Posterior vena cava (tissue), 2 donors: ENCODE data around the gene CNIH1. TPM values are rescaled to one million over a fixed set of nuclear protein-coding genes. Genes with fewer than 3 reads are reported as not detected.
"Not testable (repeated sequence)": the region's sequence is repeated elsewhere in the genome, so short reads cannot be mapped to it uniquely, and the experiment has no call there.

Experiments used
- DNase-seq: peaks from one replicate; pipeline ENCODE4 v3.0.0-alpha.2; 2020; ENCODE audit warnings: low spot score
- intact Hi-C, 2 donors: fragments of 100-400 bp; cut with DNase I; formaldehyde crosslinking; loops; one replicate each; pipeline versions ENCODE4 v1.14.1 to v1.14.2; 2022 to 2023
- total RNA-seq, 2 donors: library from RNA; stranded (reverse); fragmentation: NEBNext Ultra II Directional; extraction: Animal tissue kit (Norgen Biotek cat#: 25700); gene quantifications; one replicate each; pipeline ENCODE4 v1.2.1, GENCODE V29; 2021
- donor health status: DM: yes; HTN: yes; CAD: no.
- donor health status: DM: yes; HTN: yes; CAD: no.

CNIH1 gene
- total RNA-seq, 2 donors from 2014 or later, result 104 to 110 TPM

GRCh38 chr14:54394596-54394995 lies 46.6 kb downstream of the CNIH1 start:
- intact Hi-C loops, result no loop called here
- DNase-seq, result no peak

DNA sequence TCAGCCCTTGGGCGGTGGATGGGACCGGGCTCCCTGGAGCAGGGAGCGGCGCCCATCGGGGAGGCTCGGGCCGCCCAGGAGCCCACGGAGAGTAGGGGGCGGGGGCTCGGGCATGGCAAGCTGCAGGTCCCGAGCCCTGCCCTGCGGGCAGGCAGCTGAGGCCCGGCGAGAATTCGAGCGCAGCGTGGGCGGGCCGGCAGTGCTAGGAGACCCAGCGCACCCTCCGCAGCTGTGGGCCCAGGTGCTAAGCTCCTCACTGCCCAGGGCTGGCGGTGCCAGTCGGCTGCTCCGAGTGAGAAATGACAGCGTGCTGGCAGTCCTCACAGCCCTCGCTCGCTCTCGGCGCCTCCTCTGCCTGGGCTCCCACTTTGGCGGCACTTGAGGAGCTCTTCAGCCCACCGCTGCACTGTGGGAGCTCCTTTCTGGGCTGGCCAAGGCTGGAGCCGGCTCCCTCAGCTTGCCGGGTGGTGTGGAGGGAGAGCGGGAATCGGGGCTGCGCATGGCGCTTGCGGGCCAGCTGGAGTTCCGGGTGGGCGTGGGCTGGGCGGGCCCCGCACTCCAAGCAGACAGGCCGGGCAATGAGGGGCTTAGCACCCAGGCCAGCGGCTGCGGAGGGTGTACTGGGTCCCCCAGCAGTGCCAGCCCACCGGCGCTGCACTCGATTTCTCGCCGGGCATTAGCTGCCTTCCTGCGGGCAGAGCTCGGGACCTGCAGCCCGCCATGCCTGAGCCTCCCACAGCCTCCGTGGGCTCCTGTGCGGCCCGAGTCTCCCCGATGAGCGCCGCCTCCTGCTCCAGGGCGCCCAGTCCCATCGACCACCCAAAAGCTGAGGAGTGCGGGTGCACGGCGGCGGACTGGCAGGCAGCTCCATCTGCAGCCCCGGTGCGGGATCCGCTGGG lies 47.9 kb downstream of the CNIH1 start:
- peak; percentile 73 for DNase-seq
- intact Hi-C loops, result not testable (repeated sequence)

DNA sequence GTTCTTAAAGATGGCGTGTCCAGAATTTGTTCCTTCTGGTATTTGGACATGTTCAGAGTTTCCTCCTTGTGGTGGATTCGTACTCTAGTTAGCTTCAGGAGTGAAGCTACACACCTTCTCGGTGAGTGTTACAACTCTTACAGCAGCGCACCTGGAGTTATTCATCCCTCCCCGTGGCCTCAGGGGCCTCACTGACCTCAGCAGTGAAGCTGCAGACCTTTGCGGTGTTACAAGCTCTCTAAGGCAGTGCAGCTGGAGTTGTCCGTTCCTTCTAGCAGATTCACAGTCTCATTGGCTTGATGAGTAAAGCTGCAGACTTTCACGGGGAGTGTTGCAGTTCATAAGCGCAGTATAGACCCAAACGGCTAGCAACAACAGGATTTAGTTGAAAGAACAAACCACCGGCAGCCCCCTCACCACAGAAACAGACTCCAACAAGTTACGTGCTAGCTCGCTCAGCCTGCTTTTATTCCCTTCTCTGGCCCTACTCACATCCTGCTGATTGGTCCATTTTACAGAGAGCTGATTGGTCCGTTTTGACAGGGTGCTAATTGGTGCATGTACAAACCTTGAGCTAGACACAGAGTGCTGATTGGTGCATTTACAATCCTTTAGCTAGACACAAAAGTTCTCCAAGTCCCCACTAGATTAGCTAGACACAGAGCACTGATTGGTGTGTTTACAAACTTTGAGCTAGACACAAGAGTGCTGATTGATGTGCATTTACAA lies 48.9 kb downstream of the CNIH1 start:
- intact Hi-C loops, result no loop called here
- no peak for DNase-seq

DNA sequence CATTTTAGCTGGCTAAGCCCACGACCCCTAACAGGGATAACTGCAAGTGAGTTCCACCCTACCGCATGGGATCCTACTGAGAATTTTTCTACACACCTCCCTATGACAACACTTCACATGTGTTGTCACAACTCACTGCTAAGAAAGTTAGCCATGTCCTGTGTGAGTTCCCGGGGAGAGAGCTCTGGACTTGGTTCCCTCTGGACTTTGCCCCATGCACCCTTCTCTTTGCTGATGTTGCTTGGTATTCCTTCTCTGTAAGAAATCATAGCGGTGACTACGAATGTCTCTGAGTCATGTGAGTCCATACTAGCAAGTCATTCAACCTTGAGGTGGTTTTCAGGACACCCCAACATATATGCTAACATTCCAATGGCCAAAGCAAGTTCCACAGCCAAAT lies 53.8 kb downstream of the CNIH1 start:
- no peak for DNase-seq
- intact Hi-C loops, result no loop called here

- intact Hi-C loops, result no loop called here
- no peak for DNase-seq
Observed at GRCh38 chr14:54385556-54385955, 55.6 kb downstream of the CNIH1 start.

GRCh38 chr14:54383835-54384234 lies 57.3 kb downstream of the CNIH1 start:
- no peak for DNase-seq

DNA sequence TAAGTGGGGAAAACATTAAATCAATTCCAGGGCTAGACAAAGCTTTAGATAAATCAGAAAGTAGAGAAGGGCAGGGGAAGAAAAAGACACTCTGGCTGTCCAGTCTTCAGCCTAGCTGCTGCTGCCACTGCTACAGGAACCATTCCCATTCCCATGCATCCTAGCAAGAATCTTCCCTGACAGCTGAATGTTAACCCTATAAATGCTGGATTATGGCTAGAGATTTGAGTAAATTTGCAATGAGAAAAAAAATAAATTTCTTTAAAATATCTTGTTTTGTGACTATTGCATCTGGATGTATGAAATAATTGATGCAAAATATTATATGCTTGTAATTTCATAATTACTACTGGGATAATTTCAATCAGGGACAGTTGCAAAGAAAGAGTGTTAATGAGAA lies 59.4 kb downstream of the CNIH1 start:
- intact Hi-C loops, result no loop called here
- DNase-seq, result no peak

More at GRCh38 chr14:54383835-54384234, 57.3 kb downstream of the CNIH1 start:
- intact Hi-C loops, result no loop called here

DNA sequence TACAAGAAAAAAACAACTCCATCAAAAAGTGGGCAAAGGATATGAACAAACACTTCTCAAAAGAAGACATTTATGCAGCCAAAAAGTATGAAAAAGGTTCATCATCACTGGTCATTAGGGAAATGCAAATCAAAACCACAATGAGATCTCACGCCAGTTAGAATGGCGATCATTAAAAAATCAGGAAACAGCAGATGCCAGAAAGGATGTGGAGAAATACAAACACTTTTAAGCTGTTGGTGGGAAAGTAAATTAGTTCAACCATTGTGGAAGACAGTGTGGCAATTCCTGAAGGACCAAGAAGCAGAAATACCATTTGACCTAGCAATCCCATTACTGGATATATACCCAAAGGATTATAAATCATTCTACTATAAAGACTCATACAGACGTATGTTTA lies 60.6 kb downstream of the CNIH1 start:
- DNase-seq, intact Hi-C loops: not testable (repeated sequence)

DNA sequence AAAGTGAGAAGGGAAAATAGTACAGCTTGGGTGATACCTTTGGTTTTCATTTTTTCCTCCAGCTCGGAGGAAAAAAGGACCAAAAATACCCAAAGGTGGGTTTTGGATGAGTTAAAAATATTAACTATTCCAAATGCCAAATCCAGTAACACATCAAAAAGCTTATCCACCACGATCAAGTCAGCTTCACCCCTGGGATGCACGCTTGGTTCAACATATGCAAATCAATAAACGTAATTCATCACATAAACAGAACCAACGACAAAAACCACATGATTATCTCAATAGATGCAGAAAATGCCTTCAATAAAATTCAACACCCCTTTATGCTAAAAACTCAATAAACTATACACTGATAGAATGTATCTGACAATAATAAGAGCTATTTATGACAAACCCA lies 62.3 kb downstream of the CNIH1 start:
- intact Hi-C loops, DNase-seq: not testable (repeated sequence)

DNA sequence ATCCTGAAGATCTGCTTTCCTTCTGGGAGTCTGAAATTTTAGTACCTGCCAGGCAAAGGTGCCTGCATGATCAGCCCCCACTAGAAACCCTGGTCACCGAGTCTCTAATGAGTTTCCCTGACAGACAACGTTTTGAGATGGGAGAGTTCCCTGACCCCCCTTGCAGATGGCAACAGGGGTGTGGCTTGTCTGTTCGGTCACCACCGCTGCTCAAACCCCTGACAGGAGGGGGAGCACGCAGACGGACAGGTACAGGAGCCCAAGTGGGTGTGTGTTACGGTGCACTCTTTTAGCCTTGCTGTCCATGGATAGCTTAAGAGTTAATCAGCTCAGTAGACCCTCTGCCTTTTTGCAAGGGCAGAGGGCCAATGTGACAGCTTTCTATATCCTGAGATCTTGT lies 63.7 kb downstream of the CNIH1 start:
- no peak for DNase-seq
- intact Hi-C loops, result no loop called here

GRCh38 chr14:54374117-54374884 lies 66.9 kb downstream of the CNIH1 start:
- no peak for DNase-seq
- intact Hi-C loops, result no loop called here

Other genes starting within 250 kb of the CNIH1 start
- gene CDKN3, start 44.4 kb downstream of the CNIH1 start, total RNA-seq, result 1 to 10 TPM; 1.4 to 3.4 TPM
- 10 to 100 TPM; 60.0 to 60.8 TPM for gene GMFB, start 47.6 kb upstream of the CNIH1 start, total RNA-seq
- 10 to 100 TPM; 27.5 to 32.6 TPM for gene CGRRF1, start 68.5 kb upstream of the CNIH1 start, total RNA-seq
- gene SAMD4A, start 125.8 kb upstream of the CNIH1 start, total RNA-seq, result 100 to 1,000 TPM in 1 of 2 donors, 10 to 100 TPM in 1; 80.4 to 236 TPM